ENCODE data around the gene HTR4. TPM values are rescaled to one million over a fixed set of nuclear protein-coding genes. Genes with fewer than 3 reads are reported as not detected.

HTR4 gene
- total RNA-seq, 1 experiment from 2014 or later = not detected

DNA sequence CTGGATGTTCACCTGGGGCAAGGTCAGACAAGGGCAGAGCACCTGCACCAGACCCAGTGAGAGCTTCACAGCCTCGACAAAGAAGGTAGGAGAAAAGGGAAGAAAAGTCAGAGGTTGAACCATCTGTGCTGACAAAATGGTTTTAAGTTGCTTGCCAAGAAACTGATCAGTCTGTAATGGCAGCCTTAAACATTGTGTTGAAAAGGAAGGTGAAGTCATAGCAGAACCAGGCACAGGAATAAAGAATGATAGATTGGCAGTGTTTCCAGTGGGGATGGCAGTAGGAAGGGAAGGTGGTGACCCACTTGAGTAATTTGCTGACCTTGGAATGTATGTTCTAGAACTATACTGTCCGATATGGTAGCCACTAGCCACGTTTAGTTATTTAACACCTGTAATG is 34.2 kb downstream of the HTR4 start:
- no peak for DNase-seq (ENCODE audit: extremely low read depth, low read depth)

DNA sequence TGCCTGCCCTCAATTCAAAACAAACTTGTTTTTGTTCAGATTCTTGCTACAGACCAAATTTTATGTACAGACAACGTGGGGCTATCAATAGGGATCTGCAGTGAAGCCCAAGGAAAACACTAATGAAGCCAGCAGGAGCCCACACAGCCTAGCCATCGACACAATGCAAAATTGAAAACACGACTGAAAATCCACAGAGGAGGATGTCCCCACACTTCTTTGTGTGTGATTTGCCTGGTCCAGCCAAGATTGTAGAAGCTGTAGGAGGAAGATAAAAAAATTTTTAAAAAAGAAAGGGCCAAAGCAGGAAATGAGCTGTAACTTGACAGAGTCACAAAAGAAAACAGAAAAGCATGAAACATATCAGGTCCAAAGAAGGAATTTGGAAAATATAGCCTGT is 34.8 kb downstream of the HTR4 start:
- no peak for DNase-seq (ENCODE audit: extremely low read depth, low read depth)

DNA sequence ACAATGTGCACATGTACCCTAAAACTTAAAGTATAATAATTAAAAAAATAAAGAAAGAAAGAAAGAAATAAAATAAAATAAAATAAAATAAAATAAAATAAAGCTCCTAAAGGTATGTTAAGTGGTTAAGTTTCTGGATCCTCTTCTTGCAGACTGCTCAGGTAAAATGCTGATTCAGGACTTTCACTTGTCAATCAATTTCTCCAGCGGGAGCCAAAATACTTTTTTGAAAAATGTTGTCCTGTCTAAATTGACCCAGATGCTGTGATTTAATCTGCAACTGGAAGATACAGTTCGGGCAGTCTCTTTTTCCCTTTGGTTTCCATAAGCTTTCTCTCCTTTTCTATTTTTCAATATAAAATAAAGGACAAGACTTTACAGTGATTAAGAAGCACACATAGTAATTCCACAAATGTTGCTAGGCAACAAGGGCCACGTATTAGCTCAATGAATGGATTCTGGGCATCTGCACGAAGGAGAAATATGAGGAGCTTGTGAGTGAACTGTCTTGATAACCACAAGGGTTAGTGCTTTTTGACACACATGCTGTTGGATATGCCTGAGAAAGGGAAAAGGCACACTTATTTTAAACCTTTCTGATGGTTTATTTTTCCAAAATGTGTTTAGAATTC is 38.6 kb downstream of the HTR4 start:
- DNase-seq (ENCODE audit: extremely low read depth, low read depth) = no peak

DNA sequence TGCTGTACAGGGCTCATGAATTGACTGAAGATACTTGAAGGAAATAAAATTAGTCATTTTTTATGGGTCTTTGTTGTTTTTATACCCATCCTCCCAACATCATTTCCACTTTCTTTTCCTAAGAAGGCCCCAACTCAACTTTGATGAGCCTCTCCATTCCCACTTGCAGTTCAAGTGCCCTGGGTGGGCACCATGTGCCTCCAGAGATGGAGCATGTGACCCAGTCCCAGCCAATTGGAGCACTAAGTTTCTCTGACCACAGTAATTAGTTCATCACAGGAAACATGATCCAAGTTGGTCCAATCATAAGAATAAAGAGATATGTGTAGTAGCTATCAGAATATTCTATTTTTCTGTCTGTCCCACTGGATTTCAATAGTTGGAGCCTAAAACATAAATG is 46.9 kb downstream of the HTR4 start:
- no peak for DNase-seq (ENCODE audit: extremely low read depth, low read depth)

DNA sequence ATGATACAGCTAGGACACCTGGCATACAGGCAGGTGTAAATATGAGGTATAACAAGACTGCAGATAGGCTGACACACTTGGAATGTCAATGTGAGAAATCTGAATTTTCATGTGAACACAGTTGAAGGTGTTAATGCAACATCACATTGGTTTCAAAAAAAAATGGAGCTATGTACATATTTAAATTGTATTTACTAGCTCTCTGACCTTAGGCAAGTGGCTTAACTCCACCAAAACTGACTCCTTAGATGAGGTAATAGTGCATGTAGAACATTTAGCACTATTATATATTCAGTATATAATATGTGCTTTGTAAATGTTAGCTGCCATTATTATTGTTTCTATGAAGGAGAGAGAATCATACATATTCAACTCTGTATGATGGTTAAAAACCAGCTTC is 48.0 kb downstream of the HTR4 start:
- no peak for DNase-seq (ENCODE audit: extremely low read depth, low read depth)

DNA sequence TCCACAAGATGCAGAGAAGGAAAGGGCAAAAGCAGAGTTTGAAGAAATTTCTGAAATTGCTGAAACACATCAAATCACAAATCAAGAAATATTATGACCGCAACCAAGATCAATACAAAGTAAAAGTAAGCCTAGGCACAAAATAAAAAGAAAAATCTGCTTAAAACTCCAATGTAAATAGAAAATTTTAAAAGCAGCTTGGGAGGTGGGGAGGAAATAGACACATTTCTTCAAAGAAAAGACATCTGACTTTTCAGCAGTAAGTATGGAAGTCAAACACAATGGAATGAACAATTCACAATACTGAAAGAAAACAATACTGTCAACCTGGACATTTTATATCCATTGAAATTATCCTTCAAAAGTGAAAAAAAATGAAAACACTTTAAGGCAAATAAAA is 55.1 kb downstream of the HTR4 start:
- DNase-seq (ENCODE audit: extremely low read depth, low read depth) = no peak

DNA sequence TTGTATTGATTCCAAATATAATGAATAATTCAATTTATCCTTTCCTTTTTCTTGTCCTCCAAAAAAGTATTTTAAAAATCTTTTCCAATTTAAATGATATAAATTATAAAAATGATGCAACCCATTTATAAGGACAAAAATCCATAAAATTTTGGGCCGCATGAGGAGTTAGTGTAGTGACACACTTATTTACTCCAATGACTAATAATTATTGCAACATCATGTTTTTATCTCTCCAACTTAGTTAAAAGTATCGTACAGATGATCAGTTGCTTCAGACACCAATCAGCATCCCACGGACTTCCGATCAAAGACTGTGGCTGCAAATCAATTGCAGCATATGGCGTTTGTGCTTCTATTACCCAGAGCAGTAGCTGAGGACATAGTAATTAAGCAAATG is 58.6 kb downstream of the HTR4 start:
- DNase-seq (ENCODE audit: extremely low read depth, low read depth) = no peak

DNA sequence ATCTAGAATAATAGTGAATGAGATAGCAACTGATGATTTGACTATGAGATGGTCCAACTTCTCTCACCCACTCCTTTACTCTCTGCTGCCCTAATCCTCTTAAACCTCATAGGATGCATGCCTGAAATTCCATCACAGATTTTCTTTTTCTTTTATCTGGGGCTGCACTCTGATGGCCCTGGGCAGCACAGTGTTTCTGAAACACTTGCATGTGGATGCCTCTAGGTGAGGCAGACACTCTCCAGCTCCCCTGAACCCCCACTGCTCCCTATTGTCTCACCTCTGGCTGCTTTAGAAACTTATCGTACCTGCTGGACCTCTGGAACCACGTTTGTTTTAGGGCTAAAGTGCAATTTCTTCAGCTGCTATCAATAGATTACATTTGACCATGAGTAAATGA is 67.5 kb downstream of the HTR4 start:
- DNase-seq (ENCODE audit: extremely low read depth, low read depth) = no peak

DNA sequence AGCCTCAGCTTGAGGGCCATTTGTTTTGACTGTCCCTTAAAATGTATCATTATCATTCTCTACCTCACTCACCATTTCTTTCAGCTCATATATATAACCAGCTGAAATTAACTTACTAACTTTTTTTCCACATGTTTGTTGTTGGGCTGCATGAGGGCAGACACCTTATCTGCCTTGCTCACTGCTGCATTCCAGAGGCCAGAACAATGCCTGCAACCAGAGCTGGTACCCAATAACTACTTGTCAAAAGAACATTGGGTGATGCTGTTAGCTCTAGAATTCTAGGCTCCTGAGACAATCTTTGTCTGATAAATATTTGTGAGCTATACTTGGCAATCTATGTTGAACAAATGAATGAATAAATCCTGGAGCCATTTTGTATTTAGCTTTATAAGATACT is 68.3 kb downstream of the HTR4 start:
- DNase-seq (ENCODE audit: extremely low read depth, low read depth) = no peak

DNA sequence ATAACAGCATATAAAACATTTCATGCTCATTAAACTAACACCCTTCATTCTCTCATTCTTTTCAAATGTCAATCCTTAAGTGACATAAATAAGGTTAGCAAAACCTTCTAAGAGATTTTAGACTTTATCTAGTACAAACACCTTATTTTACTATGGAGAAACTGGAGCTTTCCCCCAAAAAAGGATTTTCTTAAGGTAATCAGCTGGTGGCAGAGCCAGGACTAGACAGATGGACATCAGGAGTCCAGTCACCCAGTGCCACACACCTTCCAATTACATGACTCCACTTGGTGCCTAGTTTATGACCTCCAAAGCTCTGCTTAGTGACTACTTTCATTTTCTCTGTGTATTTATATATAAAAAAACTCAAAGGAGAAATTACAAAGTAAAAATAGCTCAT is 70.2 kb downstream of the HTR4 start:
- DNase-seq (ENCODE audit: extremely low read depth, low read depth) = no peak

DNA sequence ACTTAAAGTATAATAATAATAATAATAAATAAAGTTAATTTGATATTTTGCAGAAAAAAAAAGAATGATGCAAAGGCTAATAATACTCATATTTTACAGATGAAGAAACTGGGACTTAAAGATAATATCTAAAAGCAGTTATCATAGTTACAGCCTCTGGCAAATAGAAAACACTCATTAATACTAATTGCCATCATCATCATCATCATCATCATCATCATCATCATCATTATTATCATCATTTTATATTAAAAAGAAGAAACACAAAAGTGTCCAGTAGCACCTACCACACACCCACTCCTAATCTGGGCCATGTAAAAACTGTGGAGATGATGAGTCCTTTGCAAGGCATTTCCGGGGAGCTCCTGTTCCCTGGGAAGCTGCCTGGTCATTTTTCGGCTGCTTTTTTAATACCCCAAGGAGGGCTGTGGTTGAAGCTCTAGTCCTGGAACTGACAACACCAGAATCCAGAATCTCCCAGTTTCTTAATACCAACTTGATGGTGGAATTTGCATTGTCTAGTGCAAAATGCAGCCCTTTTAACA is 70.8 kb downstream of the HTR4 start:
- DNase-seq (ENCODE audit: extremely low read depth, low read depth) = no peak

DNA sequence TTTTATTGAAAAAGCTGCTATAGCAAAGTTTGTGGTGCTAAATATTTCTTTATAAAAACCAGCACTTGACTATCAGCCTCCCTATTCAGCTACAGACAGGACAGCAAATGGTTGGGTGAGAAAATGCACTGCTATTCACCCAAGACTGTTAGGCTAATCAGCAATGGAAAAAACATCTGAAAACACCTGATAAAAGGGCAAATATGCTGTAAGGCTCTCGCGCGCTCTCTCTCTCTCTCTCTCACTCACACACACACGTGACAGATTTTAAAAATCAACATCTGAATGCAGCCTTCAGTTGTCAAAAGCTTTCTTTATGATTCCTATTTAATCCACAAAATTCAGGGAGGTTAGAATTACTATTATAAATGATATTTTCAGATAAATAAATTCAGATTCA is 80.2 kb downstream of the HTR4 start:
- no peak for DNase-seq (ENCODE audit: extremely low read depth, low read depth)

DNA sequence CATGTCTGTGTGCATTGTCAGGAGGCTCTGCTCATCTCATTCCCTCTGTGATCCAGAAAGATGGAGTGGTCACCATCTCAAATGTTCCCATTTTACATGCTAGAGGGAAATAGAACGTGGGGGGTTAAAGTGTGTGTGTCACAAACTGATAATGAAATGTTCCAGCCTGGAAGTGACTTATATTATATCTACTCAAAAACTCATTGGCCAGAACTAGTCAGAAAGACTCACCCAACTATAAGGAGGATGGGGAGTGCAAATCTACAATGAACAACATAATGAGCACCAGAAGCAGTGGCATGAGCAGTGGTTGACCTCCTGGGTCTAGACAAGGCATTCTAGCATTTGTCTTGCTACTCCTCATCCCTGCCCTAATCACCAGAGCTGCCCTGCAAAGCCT is 81.0 kb downstream of the HTR4 start:
- DNase-seq (ENCODE audit: extremely low read depth, low read depth) = no peak

DNA sequence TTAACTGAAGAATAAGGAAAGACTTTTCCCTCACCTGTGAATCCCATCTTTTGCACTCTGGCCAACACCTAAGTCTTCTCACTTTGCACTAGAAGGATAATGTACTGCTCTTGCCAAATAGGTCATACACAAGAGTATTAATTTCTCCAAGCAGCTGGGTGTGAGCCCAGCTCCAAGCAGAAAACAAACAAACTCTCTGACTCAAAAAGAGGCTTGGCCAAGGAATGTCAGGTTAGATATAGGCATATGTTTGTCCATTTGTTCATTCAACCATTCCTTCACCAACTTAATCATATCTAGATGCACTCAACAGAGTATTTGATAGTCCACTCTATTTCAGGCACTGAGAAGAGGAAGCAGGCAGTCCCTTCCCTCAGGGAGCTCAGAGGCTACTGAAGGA is 84.4 kb downstream of the HTR4 start:
- no peak for DNase-seq (ENCODE audit: extremely low read depth, low read depth)

DNA sequence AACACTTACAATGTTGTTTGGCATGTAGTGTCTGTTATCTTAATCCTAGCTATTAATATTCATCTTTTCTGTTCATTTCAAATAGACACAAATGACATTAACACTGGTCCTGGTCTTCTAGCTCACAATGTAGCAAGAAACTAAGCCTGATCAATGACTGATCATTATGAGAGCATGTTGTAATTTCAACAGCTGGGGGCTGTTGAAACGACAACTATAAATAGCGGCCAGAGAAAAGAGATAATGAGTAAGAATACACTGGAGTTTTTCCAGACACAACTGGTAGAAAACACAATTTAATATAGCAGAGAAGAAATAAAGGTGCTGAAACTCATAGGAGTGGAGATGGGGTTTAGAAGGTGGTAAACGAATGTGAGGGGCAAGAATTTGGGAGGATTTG is 89.2 kb downstream of the HTR4 start:
- no peak for DNase-seq (ENCODE audit: extremely low read depth, low read depth)

DNA sequence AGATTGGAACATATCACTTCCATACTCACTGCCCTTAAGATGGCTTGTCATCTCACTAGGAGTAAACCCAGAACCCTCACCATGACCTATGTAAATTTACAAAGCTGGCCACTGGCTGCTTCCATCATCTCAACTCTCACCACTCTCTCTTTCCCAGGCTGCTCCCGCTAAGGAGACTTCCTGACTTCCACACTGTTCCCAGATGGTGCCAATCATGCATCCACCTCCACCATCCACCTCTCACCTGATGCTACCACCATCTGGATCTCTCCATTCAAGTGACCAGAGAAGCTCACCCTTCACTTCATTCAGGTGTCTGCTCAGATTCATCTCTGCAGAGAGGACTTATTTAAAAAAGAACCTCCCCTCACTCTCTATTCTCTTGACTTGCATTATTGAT is 91.3 kb downstream of the HTR4 start:
- no peak for DNase-seq (ENCODE audit: extremely low read depth, low read depth)

DNA sequence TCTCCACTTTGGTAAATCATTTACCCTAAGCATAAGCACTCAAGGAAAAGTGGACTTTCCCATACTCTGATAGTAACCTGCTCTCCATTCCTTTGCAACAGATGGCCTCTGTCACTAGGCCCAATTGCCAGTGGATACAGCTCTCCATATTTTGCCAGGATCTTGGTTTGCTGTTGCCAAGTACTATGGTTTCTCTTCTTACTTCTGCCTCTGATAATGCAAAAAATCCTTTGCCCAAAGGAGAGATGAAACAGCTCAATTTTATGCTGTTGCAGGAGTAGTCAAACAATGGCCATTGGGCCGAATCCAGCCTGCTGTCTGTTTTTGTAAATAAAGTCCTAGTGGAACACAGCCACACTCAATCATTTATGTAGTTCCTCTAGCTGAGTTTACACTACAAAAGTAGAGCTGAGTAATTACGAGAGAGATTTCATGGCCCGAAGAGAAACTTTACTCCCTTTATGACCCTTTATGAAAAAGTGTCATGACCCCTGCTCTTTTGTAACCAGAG is 92.5 kb downstream of the HTR4 start:
- no peak for DNase-seq (ENCODE audit: extremely low read depth, low read depth)

DNA sequence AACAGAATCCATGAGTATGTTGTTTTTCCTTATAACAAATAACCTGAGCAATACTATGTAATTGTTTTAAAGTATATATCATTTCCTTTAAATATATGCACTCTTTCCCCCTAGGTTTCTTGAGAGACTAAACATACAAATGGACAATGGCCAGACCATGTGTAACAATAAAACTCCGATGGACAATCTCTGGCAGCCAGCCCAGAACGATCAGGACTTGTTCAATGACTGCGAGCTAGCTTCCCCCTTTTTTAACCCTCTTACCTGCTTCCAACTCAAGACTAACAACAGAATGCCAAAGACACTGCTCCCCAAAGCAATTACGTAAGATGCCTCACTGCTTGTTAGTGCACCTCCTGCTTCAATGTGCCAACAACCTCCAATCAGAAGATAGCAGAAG is 94.9 kb downstream of the HTR4 start:
- no peak for DNase-seq (ENCODE audit: extremely low read depth, low read depth)

DNA sequence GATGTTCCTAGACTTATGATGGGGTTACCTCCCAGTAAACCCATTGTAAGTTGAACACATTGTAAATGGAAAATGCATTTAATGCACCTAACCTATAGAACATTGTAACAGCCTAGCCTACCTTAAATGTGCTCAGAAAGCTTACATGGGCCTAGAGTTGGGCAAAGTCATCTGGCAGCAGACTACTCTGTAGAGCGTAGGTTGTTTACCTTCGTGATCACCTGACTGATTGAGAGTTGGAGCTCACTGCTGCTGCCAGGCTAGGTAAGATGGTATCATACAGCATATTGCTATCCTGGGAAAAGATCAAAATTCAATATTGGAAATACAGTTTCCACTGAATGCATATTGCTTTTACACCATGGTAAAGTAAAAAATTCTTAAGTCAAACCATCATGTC is 95.4 kb downstream of the HTR4 start:
- DNase-seq (ENCODE audit: extremely low read depth, low read depth) = no peak

DNA sequence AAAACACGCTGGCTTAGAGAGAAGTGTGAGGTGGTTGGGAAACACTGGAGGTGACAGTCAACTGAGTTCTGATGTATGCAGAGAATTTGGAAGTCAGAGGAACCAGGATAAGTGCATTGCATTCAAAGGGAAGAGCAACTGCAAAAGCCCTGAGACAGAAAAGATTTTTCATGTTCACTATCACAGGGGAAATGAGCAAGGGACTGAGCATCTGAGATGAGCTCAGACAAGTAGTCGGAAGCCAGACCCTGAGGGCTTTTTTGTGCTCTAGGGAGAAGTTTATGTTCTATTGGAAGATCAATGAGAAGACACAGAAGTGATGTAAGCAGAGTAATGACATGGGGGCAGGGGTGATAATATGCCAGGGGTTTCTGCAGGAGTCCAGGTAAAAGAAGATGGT is 97.5 kb downstream of the HTR4 start:
- DNase-seq (ENCODE audit: extremely low read depth, low read depth) = no peak

DNA sequence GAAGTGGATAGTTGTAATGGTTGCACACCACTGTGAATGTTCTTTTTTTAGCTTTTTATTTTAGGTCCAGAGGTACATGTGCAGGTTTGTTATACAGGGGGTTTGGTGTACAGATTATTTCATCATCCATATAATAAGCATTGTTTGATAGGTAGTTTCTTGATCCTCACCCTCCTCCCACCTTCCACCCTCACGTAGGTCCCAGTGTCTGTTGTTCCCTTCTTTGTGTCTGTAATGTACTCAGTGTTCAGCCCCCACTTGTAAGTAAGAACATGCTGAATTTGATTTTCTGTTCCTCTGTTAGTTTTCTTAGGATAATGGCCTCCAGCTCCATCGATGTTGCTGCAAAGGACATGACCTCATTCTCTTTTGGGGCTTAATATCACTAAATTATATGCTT is 99.7 kb downstream of the HTR4 start:
- no peak for DNase-seq (ENCODE audit: extremely low read depth, low read depth)

DNA sequence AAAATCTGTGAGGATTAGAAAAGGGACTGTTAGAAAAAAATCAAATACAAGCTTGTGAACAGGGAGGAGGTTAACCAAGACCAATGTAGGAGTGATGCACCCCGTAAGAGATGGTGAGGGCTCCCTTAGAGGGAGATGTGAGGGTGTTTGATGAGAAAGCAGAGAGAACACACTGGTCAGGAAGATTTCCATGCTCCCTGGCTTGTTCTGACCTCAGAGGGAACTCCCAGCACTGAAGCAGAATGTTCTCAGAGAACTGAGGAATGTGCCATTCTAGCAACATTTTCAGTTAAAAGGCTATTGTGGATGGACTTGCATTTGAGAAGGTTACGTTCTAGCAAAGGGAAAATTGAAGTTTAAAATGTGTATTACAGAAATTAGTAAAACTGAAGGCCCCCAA is 110.6 kb downstream of the HTR4 start:
- no peak for DNase-seq (ENCODE audit: extremely low read depth, low read depth)

DNA sequence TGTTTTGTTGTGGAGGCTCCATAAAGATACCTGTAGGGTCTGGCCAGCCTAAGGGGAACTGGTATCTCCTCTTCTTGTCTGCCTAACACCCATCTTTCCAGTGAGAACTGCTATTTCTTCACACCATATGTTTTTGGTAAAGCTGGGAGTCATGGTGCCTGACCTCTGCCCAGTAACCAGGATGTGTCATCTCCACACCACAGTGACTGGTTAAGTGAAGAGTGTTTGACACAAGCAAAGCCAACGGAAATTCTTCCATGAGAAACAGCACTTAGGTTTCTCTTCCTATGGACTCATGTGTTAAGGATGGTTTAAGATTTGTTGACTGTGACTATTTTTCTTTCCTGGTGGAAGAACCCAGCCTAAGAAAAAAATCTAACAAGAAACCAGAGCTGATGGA is 111.5 kb downstream of the HTR4 start:
- no peak for DNase-seq (ENCODE audit: extremely low read depth, low read depth)
